Glomerular visceral epithelial cell (primary cell): ENCODE data around the gene ELK1.
"Not testable (repeated sequence)": the region's sequence is repeated elsewhere in the genome, so short reads cannot be mapped to it uniquely, and the experiment has no call there.

Experiments used
- DNase-seq: peaks from one replicate; pipeline ENCODE4 v3.0.0-alpha.2; 2016; ENCODE audit errors: extremely low spot score

ELK1 gene

DNA sequence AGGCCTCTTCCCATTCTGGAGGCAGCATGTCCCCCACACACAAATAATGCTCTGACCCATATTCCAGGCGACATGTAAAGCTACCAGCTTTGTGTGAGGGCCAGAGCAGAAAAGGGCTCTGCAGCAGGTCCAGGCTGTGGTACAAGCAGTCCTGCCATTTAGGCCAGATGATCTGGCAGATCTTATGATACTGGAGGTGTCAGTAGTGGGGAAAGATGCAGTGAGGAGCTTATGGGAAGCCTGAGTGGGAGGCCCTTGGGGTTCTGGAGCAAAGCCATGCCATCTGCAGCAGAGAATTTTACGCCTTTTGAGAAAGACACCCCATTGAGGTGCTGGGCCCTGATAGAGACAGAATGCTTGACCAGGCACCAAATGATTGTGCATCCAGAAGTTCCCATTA is 38.4 kb downstream of the ELK1 start:
- DNase-seq = no peak

DNA sequence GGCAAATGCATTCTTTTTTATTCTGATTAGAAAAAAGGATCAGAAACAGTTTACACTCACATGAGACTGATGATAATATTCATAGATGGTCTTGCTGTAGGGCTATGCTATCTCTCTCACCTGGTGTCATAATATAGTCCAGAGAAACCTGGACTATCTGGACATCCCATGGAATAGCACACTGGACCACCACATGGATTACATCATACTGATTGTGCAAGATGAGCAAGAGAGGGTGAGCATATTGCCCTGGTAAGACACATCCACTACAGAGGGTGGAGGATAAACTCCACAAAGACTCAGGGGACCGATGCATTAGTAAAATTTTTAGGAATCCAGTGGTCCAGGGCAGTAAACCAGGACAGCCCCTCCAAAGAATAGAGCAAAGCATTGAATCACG is 38.9 kb downstream of the ELK1 start:
- no peak for DNase-seq

DNA sequence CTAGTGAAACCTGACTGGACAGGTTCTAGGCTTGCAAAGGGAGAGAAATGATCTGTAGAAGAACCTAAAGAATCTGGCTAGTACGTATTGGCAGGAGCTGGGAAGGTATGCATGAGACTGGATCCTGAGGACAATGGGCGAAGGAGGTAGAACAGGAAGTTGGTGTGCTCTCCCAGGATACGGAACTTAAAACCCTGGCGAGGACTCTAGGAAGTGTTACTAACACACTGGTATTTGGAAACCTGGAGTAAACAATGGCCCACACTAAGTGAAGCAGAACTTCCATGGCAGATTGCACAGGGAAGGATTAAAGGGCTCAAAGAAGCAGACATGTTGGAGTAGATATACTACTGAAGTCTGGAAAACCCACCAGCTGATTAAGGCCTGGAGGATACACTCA is 39.9 kb downstream of the ELK1 start:
- no peak for DNase-seq

DNA sequence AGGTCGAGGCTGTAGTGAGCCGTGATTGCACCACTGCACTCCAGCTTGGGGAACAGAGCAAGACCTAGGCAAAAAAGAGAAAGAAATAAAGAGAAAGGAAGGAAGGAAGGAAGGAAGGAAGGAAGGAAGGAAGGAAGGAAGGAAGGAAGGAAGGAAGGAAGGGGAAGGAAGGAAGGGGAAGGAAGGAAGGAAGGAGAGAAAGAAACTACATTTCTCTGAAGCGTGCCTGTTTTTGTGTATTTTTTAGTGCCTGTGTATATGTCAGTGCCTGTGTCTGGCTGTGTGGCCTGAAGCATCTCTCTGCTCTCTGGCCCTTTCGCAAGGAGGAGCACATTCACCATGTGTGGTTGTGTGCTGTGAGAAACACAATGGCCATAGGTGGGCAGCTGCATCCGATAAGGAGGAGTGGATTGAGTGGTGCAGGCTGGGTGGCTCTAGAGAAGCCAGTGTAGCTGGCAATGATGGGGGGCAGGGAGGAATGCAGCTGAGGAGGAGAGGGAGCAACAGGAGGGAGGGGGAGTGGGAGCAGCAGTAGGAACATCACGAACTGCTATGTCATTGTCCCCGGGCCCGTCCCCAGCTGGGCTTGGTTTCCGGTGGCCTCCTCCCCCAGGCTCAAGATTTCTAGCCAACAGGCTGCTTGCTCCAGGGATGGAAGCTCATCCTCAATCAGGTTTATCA is 42.1 kb downstream of the ELK1 start:
- no peak for DNase-seq

DNA sequence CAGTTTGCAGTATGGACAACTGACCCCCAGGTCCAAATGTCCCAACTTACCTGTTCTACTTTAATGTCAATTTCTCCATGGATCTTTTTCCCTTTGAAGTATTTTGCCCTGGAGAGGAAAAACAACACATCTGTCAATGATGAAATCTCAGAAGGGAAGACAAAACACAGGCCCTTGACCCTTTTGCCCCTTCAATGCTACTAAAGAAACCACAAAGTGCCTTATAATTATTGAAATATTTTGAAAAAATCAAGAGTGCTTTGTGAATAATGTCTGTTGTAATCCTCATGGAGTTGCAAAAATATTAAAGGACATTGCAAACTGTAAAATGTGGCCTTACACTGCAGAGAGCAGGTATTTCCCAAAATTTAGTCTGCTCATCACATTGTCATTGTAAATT is 43.3 kb downstream of the ELK1 start:
- no peak for DNase-seq

DNA sequence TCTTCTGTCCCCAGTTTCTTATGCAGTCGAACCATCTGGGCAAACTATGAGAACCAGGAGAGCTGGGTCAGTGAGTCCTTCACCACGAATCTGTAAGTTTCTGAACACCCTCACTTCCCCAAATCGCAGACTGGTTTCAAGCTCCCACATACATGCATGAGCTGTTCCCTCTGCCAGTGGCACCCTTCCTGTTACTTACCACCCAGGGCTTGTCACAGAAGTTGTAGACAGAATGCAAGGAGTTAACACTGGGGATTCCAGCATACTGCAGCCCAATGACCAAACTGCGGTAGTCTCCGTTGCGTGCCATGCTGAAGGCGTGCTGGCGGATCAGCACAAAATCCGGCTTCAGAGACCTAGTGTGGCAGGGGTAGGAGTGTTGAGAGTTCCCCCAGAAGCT is 45.3 kb downstream of the ELK1 start:
- no peak for DNase-seq

DNA sequence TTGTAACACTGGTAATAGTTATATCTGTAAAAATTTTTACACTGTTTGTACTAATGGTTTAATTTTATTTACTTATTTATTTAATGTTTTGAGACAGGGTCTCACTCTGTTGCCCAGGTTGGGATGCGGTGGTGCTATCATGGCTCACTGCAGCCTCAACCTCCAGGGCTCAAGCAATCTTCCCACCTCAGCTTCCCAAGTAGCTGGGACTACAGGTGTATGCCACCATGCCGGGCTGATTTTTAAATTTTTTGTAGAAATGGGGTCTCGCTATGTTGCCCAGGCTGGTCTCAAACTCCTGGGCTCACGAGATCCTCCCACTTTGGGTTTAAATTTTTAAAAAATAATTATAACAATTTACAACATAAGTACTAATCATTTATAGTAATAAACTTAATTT is 47.2 kb downstream of the ELK1 start:
- not testable (repeated sequence) for DNase-seq

DNA sequence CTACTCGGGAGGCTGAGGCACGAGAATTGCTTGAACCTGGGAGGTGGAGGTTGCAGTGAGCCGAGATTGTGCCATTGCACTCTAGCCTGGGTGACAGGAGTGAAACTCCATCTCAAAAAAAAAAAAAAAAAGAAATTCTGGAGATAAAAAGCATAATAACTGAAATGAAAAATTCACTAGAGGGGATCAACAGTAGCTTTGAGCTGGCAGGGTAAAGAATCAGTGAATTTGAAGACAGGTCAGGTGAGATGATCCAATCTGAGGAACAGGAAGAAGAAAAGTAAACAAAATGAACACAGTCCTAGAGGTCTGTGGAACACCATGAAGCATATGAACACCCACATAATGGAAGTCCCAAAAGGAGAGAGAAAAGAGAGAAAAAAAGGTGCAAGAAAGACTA is 53.1 kb downstream of the ELK1 start:
- no peak for DNase-seq

DNA sequence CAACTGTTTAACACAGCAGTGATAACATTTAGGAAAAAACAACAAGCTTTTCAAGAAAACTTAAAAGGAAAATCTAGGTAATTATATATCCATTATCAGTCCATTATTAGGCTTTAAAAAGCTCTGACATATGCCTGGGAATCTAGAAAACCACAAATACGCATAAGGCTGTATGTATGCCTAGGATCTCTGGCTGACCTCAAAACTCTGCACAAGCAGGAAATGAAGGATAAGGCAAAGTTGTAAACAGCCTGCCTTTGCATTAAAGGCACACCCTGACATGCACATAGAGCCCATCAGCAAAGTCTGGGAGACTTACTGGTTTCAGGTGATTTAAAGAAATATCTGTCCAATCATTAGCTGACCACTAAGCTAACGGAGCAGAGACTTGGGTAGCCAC is 54.1 kb downstream of the ELK1 start:
- DNase-seq = no peak

DNA sequence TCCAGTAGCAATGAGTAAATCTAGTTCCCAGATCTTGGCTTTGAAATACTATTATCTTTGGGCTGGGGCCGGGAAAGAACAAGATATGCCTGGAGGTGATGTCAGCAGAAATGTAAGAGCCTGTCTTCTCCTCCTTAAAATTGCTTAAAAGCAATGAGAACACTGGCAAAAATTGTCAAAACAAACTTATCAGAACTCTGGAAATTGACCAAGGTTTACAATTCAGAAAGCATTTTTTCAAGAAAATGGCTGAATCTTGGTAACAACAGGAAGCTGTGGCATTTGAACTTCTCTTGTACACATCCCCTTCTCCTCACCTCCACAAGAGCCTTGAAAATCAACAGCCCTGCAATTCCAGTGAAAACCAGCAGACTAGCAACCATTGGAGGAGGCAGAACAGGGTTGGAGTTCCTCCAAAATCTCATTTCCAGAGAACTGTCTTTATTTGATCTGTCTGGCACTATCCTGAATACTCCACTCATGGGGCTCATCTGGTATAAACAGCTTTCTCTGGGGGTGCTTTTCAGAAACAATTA is 54.6 kb downstream of the ELK1 start:
- no peak for DNase-seq

DNA sequence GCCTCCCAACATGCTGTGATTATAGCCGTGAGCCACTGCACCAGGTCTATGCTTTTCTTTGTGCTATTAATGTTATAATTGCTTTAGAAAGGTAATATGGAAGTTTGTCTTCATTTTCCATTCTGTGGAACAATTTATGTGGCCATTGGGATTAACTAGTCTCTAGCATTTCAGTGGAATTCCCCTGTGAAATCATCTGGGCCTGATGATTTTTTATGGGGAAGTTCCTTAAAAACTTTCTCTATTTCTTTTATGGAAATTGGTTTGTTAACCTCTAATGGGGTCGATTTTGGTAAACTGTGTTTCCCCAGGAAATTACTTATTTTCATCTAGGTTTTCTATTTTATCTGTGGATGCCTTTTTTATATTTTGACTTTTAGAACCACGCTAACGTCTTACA is 56.8 kb downstream of the ELK1 start:
- DNase-seq = no peak

DNA sequence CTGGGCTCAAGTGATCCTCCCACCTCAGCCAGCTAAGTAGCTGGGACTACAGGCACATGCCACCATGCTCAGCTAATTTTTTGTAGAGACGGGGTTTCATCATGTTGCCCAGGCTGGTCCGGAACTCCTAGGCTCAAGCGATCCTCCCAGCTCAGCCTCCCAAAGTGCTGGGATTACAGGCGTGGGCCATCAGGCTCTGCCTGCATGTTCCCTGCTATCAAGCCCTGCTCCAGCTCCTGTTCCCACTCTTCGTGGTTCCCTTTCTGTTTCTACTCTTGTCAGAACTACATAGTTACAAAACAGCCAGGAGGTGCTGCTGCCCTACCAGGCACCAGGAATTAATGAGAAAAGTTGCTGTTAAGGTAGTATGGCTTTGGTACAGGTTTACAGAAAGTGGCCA is 59.4 kb downstream of the ELK1 start:
- no peak for DNase-seq

DNA sequence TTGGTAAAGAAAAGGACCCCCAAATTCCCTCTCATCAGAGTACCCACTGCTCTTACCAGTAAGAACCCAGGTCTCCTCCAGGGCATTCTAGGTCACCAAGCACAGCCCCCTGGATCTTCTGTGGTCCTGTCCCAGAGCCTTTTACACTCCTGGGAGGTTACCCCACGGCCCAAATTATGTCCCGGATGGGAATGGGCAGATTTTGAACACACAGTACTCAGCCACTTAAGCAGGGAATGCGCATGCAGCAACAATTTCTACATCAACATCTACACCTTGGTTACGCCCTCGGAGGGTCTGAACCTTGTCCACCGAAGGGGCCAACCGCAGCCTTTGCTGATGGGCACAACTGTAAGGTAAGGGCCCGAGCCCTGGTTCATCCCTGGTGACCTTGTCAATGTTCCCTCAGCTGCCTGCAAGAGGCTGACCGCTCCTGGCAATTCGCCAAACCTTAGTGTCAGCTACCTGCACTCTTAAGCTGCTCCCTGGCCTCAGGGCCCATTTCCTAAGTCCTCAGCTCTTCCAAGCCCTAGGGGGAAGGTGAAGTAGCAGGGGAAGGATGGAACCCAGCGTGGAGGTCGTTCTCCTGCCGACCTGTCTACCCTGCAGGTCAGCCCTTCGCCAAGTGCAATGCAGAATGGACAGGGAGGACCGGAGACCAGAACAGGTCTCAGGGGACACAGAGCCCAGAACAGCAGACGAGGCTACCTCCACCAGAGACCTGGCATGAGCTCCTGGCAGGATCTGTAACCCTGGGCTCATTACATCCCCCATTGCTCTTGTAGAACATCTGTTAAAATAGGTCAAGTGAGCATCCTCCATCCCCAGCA is 62.2 kb downstream of the ELK1 start:
- no peak for DNase-seq

DNA sequence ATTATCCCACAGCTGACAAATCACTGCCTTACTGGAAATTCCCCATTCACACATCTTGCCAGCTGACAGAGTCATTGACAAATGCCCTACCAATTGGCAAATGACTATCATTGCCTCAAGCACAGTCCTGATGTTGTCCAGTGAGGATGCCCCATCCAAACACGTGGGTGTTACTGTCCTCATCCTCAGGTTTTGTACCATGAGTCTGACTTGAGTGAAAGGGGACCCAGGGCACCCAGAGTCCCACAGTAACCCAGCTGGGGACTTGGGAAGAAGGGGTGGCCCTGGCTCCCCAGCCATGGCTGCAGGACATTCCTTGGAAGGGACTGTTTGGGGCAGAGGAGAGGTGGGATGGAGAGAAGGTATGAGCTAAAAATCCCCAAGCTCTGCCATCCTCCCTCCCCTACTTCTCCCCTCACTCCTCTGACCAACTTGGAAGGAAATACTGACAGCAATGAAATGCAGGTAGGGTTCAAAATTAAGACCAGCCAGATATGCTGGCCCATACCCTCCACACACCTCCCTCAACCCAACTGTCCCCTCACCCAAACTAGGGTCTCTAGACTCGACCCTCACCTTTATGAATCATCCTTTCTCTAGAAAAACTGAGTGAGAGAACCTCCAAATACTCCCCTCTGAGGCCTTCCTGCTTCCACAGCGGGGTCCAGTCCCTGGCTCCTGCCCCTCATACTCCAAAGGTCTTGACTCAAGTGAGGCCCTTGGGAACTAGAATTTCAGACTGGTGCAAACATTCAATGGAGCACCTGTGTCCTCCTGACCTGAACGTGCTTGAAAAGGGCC is 63.1 kb downstream of the ELK1 start:
- DNase-seq = no peak

DNA sequence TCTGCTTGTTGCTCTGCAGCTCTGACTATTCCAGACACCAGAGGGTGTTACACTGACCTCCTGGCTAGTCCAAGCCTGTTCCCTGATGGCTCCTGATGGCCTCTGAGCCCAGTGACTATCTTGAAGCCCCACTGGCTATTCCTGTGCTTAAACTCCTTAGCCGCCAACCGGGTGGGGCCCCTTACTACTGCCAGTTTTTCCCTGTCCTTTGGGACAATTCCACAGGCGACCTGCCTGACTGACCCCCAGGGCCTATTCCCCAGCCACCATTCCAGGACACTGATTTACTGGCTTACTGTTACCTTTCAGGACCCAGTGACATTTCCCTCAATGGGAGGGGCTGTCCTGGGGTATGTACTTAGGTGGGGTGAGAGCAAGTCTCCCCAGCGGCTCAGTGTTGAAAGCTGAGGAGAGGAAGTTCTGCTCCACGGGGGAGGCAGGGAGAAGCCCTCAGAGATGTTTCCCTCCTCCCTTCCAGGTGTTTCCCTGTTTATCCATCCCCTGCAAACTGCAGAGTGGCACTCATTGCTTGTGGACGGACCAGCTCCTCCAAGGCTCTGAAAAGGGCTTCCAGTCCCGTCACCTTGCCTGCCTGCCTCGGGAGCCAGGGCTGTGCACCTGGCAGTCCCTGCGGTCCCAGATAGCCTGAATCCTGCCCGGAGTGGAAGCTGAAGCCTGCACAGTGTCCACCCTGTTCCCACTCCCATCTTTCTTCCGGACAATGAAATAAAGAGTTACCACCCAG is 64.1 kb downstream of the ELK1 start:
- DNase-seq = no peak
